Thyroid gland (tissue), 4 donors: ENCODE results near the gene KREMEN2. TPM values are rescaled to one million over a fixed set of nuclear protein-coding genes. Genes with fewer than 3 reads are reported as not detected.
A peak's percentile ranks its signal among the peaks of the same experiment; 100 is the strongest.

Source experiments
- DNase-seq, 2 donors: peaks; one replicate each; pipeline ENCODE4 v3.0.0-alpha.2; 2019
- H3K27ac ChIP-seq, 3 donors: fragments of 200-600 bp; sonication (generic); 1 replicate in 2 of 3; 2 replicates in 1 of 3; pipeline ENCODE4 v1.5.1; 2016 to 2019; ENCODE audit warnings: mild to moderate bottlenecking in 1 of 3, moderate library complexity in 1 of 3
- H3K27me3 ChIP-seq: fragments of 200-600 bp; sonication (generic); one replicate; pipeline ENCODE4 v1.5.1; 2019
- H3K36me3 ChIP-seq, 2 donors: fragments of 200-600 bp; sonication (generic); one replicate each; pipeline ENCODE4 v1.5.1; 2016 to 2019
- H3K4me1 ChIP-seq, 2 donors: fragments of 200-600 bp; sonication (generic); one replicate each; pipeline ENCODE4 v1.5.1; 2017 to 2019
- H3K4me3 ChIP-seq, 3 donors: fragments of 200-600 bp; sonication (generic); replicated peaks in 1 of 3; 1 replicate in 2 of 3; 2 replicates in 1 of 3; pipeline ENCODE4 v1.5.1; 2016; ENCODE audit warnings: mild to moderate bottlenecking in 1 of 3
- H3K9me3 ChIP-seq: fragments of 200-600 bp; sonication (generic); one replicate; pipeline ENCODE4 v1.5.1; 2017
- POLR2A ChIP-seq, 2 donors: fragments of 450-650 bp; IDR thresholded peaks; one replicate each; pipeline ENCODE4 v1.6.1; 2017; ENCODE audit warnings: antibody characterized with exemption in 2 of 2, mild to moderate bottlenecking in 2 of 2, moderate library complexity in 1 of 2
- WGBS, 2 donors: methylation state at CpG; one replicate each; pipeline ENCODE4 v1.1.5; 2017; 5-methylcytosine and 5-hydroxymethylcytosine counted together
- intact Hi-C: fragments of 100-400 bp; cut with DNase I; formaldehyde crosslinking; loops from one replicate; pipeline ENCODE4 v1.15.1; 2023
- total RNA-seq, 4 donors: library from RNA; depleted of rRNA; stranded (reverse); fragments of >200 nt; gene quantifications; one replicate each; pipeline ENCODE4 v1.2.3, GENCODE V29; 2016
- TF ChIP-seq, protein P1 (sequence below), 6 experiments: fragments of 200-600 bp in 3 of 6; fragments of 450-650 bp in 3 of 6; sonication (generic) in 3 of 6; IDR thresholded peaks; one replicate each; pipeline ENCODE4 v1.5.1; 2016 to 2019; ENCODE audit warnings: antibody characterized with exemption in 6 of 6, mild to moderate bottlenecking in 2 of 6, inconsistent platforms in 1 of 6, moderate library complexity in 1 of 6

The KREMEN2 gene
- total RNA-seq = not detected

DNA sequence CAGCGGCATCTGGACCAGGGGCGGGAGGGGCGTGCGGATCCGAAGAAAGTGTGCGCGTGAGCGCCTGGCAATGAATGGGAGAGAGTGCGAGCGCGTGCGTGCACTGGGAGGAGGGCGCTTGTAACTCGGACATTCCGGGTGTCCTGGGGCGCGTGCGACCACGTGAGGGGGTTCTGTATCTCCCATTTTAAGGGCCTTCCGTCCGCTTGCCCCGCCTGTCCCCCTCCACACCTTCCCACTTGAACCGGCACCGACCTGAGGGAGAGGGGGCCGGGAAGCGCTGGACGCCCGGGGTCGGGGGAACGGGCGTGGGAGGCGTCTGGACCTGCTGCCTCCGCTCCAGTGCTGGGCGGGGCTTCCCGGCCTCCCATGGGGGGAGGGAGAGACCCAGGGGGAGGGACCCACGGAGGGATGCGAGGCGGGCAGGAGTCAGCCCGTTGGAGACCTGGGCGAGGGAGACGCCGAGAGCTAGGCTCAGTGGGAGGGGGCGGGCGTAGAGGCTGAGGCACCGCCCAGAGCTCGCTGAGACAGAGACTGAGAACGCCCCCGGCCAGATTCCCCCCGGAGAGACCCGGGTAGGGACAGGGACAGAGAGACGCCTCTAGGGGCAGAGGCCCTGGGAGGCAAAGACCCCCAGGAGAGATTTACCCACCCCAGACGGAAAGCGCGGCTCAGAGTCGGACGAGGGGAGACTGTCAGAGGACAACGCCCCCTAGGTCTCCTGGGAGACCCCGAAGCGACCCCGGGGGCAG is at the start of gene KREMEN2:
KREMEN2 (plus strand) TSS at position 553 of the 752 bp plus-strand sequence. CDS start 246 bp downstream, outside the sequence.
- intact Hi-C loops = no loop called here
- H3K4me3 ChIP-seq = peak within 1 kb of the TSS in 1 of 3 donors; percentile 17
- no peak for DNase-seq
- no peak within 1 kb of the TSS for H3K27ac ChIP-seq
- H3K9me3 ChIP-seq = no peaks in the 10 kb centered on the region
- TF ChIP-seq, protein P1, sequence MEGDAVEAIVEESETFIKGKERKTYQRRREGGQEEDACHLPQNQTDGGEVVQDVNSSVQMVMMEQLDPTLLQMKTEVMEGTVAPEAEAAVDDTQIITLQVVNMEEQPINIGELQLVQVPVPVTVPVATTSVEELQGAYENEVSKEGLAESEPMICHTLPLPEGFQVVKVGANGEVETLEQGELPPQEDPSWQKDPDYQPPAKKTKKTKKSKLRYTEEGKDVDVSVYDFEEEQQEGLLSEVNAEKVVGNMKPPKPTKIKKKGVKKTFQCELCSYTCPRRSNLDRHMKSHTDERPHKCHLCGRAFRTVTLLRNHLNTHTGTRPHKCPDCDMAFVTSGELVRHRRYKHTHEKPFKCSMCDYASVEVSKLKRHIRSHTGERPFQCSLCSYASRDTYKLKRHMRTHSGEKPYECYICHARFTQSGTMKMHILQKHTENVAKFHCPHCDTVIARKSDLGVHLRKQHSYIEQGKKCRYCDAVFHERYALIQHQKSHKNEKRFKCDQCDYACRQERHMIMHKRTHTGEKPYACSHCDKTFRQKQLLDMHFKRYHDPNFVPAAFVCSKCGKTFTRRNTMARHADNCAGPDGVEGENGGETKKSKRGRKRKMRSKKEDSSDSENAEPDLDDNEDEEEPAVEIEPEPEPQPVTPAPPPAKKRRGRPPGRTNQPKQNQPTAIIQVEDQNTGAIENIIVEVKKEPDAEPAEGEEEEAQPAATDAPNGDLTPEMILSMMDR (IDR thresholded peaks at IDR 0.05) = no peak
- TF ChIP-seq POLR2A (IDR thresholded peaks at IDR 0.05) = no peak
- no peaks in the 10 kb centered on the region for H3K36me3 ChIP-seq
- 0 to 1% methylated on average over 32 to 38 of the region's 60 CpGs for WGBS, 2 donors
- H3K27me3 ChIP-seq = peaks cover 47% of the 10 kb centered on the region
- peaks cover 34 to 47% of the 10 kb centered on the region in 2 donors for H3K4me1 ChIP-seq

- Histone ChIP-seq H3K4me1 (peaks cover 6 to 28% of the 10 kb centered on the region in 2 donors), H3K9me3 (no peaks in the 10 kb centered on the region), H3K27ac (peak overlapping the region in 1 of 3 donors; percentile 33), H3K36me3 (peaks cover 5 to 7% of the 10 kb centered on the region in 2 donors), H3K4me3 (no peak overlapping the region), H3K27me3 (no peaks in the 10 kb centered on the region)
- TF ChIP-seq, protein P1 (IDR thresholded peaks at IDR 0.05) = no peak
- TF ChIP-seq POLR2A (IDR thresholded peaks at IDR 0.05) = no peak
- 76 to 93% methylated on average over 13 of the region's 13 CpGs for WGBS, 2 donors
- intact Hi-C loops = no loop called here
- DNase-seq = peak in 1 of 2 donors; percentile 48
Observed at GRCh38 chr16:2915196-2915929, 48.7 kb upstream of the KREMEN2 start.

DNA sequence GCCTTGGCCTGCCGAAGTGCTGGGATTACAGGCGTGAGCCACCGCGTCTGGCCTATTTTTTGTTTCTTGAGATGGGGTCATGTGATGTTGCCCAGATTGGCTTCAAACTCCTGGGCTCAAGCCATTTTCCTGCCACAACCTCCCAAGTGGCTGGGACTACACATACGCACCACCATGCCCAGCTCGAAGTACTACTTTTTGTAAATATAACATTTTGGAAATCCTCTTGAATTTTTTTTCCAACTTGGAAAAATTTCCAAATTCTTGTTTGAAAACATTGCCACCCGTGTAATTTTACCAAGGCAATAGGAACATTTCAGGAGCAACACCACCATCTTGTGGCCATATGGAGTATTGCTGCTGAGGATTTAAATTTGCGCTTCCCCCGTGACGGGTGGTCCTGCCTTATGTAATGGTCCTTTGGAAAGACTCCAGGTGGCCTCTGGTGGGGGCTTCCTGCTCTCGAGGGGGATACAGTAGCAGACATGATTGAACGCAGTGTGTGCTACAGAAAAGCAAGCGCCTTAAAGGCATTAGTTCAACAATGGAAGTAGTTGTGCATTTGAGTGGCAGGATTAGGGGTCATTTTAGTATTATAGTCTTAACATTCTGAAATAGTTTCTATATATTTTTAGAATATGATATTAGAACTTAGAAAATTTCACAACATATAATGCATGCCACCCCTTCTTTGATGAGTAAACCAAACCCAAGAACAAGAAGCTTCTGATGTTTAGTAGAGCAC is 44.4 kb upstream of the KREMEN2 start:
- Histone ChIP-seq H3K9me3 (no peaks in the 10 kb centered on the region), H3K27ac (peak overlapping the region in 2 of 3 donors; percentile 3 to 11), H3K36me3 (no peaks in the 10 kb centered on the region), H3K27me3 (no peaks in the 10 kb centered on the region), H3K4me1 (peaks cover 0 to 15% of the 10 kb centered on the region in 2 donors), H3K4me3 (no peak overlapping the region)
- TF ChIP-seq, protein P1 (IDR thresholded peaks at IDR 0.05) = peak; percentile 77 to 93 (median 90)
- TF ChIP-seq POLR2A (IDR thresholded peaks at IDR 0.05) = no peak
- intact Hi-C loops = no loop called here
- peak; percentile 54 to 55 for DNase-seq
- 11 to 21% methylated on average over 13 of the region's 13 CpGs for WGBS, 2 donors

DNA sequence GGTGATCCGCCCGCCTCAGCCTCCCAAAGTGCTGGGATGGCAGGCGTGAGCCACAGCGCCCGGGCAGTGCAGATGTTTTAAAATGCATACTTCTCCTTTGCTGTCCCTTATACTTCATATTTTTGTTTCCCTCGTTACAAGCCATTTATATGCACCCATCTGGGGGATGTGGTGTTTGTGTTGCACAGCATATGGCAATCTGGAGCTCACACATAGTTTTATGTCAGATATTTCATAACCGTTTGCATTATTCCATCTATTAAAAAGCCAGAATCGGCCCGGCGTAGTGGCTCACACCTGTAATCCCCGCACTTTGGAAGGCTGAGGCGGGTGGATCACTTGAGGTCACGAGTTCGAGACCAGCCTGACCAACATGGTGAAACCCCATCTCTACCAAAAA is 40.6 kb upstream of the KREMEN2 start:
- intact Hi-C loops = no loop called here
- Histone ChIP-seq H3K27me3 (no peaks in the 10 kb centered on the region), H3K27ac (no peak overlapping the region), H3K9me3 (no peaks in the 10 kb centered on the region), H3K4me3 (no peak overlapping the region), H3K36me3 (no peaks in the 10 kb centered on the region), H3K4me1 (peaks cover 0 to 13% of the 10 kb centered on the region in 2 donors)
- WGBS, 2 donors = 93 to 95% methylated on average over 14 of the region's 14 CpGs
- no peak for DNase-seq
- TF ChIP-seq POLR2A (IDR thresholded peaks at IDR 0.05) = no peak
- TF ChIP-seq, protein P1 (IDR thresholded peaks at IDR 0.05) = no peak
